HCT116 (cell line): ENCODE data around the gene SLC44A5. TPM values are rescaled to one million over a fixed set of nuclear protein-coding genes. Genes with fewer than 3 reads are reported as not detected.

ENCODE experiments used
- ATAC-seq: fragments of 200-7000 bp; cut with Tn5 transposase; 2 replicates; pipeline ENCODE4 v1.9.1; 2020; ENCODE audit warnings: mild to moderate bottlenecking, moderate library complexity
- BruUV-seq: library from RNA; stranded (reverse); fragments of 400-500 nt; replicated peaks from 2 replicates; lab custom pipeline; 2021; lab: Mats Ljungman, UMichigan
- CTCF ChIA-PET: fragments of 300-600 bp; sonication (Branson Sonifier 250); formaldehyde crosslinking; loops from one replicate; lab custom pipeline; 2021; ENCODE audit warnings: antibody characterized with exemption; lab: Charles Lee
- POLR2A ChIA-PET: fragments of 300-600, 350-600 bp; sonication (Branson Sonifier 250); formaldehyde crosslinking; loops from one replicate; lab custom pipeline; 2021; ENCODE audit warnings: antibody characterized with exemption; lab: Charles Lee
- RAD21 ChIA-PET, 2 experiments: fragments of 300-600 bp; sonication (Branson Sonifier 250); formaldehyde crosslinking; loops; one replicate each; lab custom pipeline; 2023; ENCODE audit warnings: low total read pairs in 2 of 2; ENCODE audit not compliant: uncharacterized antibody in 2 of 2, unreplicated experiment in 2 of 2, low non-redundant PET in 1 of 2; lab: Charles Lee
- DNase-seq: peaks from one replicate; pipeline ENCODE4 v3.0.0-alpha.2; 2010; ENCODE audit warnings: low read depth, low spot score
- H2AFZ ChIP-seq: fragments of 200-600 bp; shearing (Covaris generic), sonication (generic); 2 replicates; pipeline ENCODE4 v1.6.1; 2017; ENCODE audit warnings: low read depth, mixed run types, mixed read lengths, antibody characterized with exemption, low read length; ENCODE audit not compliant: poor library complexity, severe bottlenecking
- H3K27ac ChIP-seq: 2 replicates; pipeline ENCODE4 v1.5.1; 2012; ENCODE audit warnings: low read depth, low read length
- H3K27me3 ChIP-seq: fragments of 200-600 bp; sonication (generic); 2 replicates; pipeline ENCODE4 v1.6.1; 2016; ENCODE audit warnings: mixed run types, low read length, mixed read lengths; ENCODE audit not compliant: insufficient read depth
- H3K36me3 ChIP-seq, 2 experiments: fragments of 200-500 bp in 1 of 2; fragments of 200-600 bp in 1 of 2; sonication (Bioruptor generic) in 1 of 2; sonication (generic) in 1 of 2; 2 replicates each; pipeline versions ENCODE4 v1.5.1 to v1.6.1; 2014 to 2016; ENCODE audit warnings: low read length in 2 of 2, inconsistent platforms in 1 of 2, mixed read lengths in 1 of 2, mixed run types in 1 of 2; ENCODE audit not compliant: insufficient read depth in 2 of 2, control insufficient read depth in 1 of 2
- H3K4me1 ChIP-seq, 2 experiments: fragments of 200-600 bp in 1 of 2; sonication (generic) in 1 of 2; 2 replicates each; pipeline versions ENCODE4 v1.5.1 to v1.6.1; 2012 to 2017; ENCODE audit warnings: low read length in 2 of 2, inconsistent platforms in 1 of 2, mild to moderate bottlenecking in 1 of 2, mixed read lengths in 1 of 2, mixed run types in 1 of 2, moderate library complexity in 1 of 2; ENCODE audit not compliant: insufficient read depth in 2 of 2, control insufficient read depth in 1 of 2
- H3K4me2 ChIP-seq: fragments of 200-600 bp; sonication (generic); 2 replicates; pipeline ENCODE4 v1.6.1; 2017; ENCODE audit warnings: mixed run types, low read length, mixed read lengths
- H3K4me3 ChIP-seq, 2 experiments: fragments of 200-600 bp in 1 of 2; sonication (generic) in 1 of 2; replicated peaks in 1 of 2; 2 replicates each; pipeline ENCODE4 v1.5.1; 2011 to 2016; ENCODE audit warnings: low read length in 2 of 2, control low read depth in 1 of 2, low read depth in 1 of 2, mild to moderate bottlenecking in 1 of 2, mixed read lengths in 1 of 2, mixed run types in 1 of 2
- H3K79me2 ChIP-seq: fragments of 200-600 bp; sonication (generic); 2 replicates; pipeline ENCODE4 v1.6.1; 2017; ENCODE audit warnings: mild to moderate bottlenecking, mixed run types, low read length, moderate library complexity, mixed read lengths; ENCODE audit not compliant: insufficient read depth
- H3K9ac ChIP-seq: fragments of 200-600 bp; sonication (generic); 2 replicates; pipeline ENCODE4 v1.6.1; 2016; ENCODE audit warnings: low read length, mixed read lengths
- H3K9me2 ChIP-seq: fragments of 200-600 bp; sonication (generic), shearing (Covaris generic); 2 replicates; pipeline ENCODE4 v1.6.1; 2017; ENCODE audit warnings: mixed run types, mild to moderate bottlenecking, moderate library complexity; ENCODE audit not compliant: insufficient read depth
- H3K9me3 ChIP-seq, 2 experiments: fragments of 200-500 bp in 1 of 2; fragments of 200-600 bp in 1 of 2; sonication (Bioruptor generic) in 1 of 2; sonication (generic) in 1 of 2; 2 replicates each; pipeline ENCODE4 v1.6.1; 2014 to 2017; ENCODE audit warnings: low read length in 2 of 2, mixed read lengths in 2 of 2, inconsistent platforms in 1 of 2, low read depth in 1 of 2, mild to moderate bottlenecking in 1 of 2, mixed run types in 1 of 2, moderate library complexity in 1 of 2; ENCODE audit not compliant: control insufficient read depth in 1 of 2, insufficient read depth in 1 of 2
- H4K20me1 ChIP-seq: fragments of 200-600 bp; sonication (generic), shearing (Covaris generic); 2 replicates; pipeline ENCODE4 v1.6.1; 2017; ENCODE audit warnings: mixed run types, mild to moderate bottlenecking, moderate library complexity; ENCODE audit not compliant: insufficient read depth
- MAX ChIP-seq: IDR thresholded peaks from 2 replicates; pipeline ENCODE4 v1.6.1; 2012
- RAD21 ChIP-seq: IDR thresholded peaks from 2 replicates; pipeline ENCODE4 v1.6.1; 2012; ENCODE audit warnings: low read depth, mild to moderate bottlenecking
- SIN3A ChIP-seq: IDR thresholded peaks from 2 replicates; pipeline ENCODE4 v1.6.1; 2012; ENCODE audit warnings: low read depth
- SP1 ChIP-seq: IDR thresholded peaks from 2 replicates; pipeline ENCODE4 v1.6.1; 2012; ENCODE audit warnings: low read depth
- TCF7L2 ChIP-seq: IDR thresholded peaks from 2 replicates; pipeline ENCODE4 v1.7.0; 2011; ENCODE audit warnings: borderline replicate concordance, inconsistent platforms; ENCODE audit not compliant: insufficient read depth, insufficient read length; ENCODE audit errors: extremely low read depth
- YY1 ChIP-seq: IDR thresholded peaks from 2 replicates; pipeline ENCODE4 v1.6.1; 2011; ENCODE audit warnings: low read length, low read depth, moderate library complexity, mild to moderate bottlenecking; ENCODE audit not compliant: insufficient replicate concordance; ENCODE audit errors: extremely low read depth
- intact Hi-C: fragments of 100-400 bp; cut with micrococcal nuclease; formaldehyde crosslinking; loops from 2 replicates; pipeline ENCODE4 v1.10.0; 2022
- total RNA-seq: library from RNA; stranded (reverse); gene quantifications from one replicate; pipeline ENCODE4 v1.2.1, GENCODE V29; 2021; ENCODE audit not compliant: unreplicated experiment
- TF ChIP-seq, protein P1 (sequence below), 3 experiments: fragments of 200-600 bp in 1 of 3; sonication (generic) in 1 of 3; IDR thresholded peaks in 2 of 3; conservative IDR thresholded peaks in 1 of 3; 2 replicates each; pipeline ENCODE4 v1.5.1; 2012 to 2017; ENCODE audit warnings: low read depth in 2 of 3, low read length in 2 of 3, antibody characterized with exemption in 1 of 3, borderline replicate concordance in 1 of 3, control low read depth in 1 of 3, mild to moderate bottlenecking in 1 of 3, mixed read lengths in 1 of 3, mixed run types in 1 of 3, moderate library complexity in 1 of 3; ENCODE audit not compliant: insufficient read depth in 1 of 3
- TF ChIP-seq, protein P2 (sequence below): IDR thresholded peaks from 2 replicates; pipeline ENCODE4 v1.6.1; 2012
- TF ChIP-seq, protein P3 (sequence below): IDR thresholded peaks from 2 replicates; pipeline ENCODE4 v1.6.1; 2012; ENCODE audit warnings: low read depth

The SLC44A5 gene
- total RNA-seq, 1 experiment from 2014 or later = 2.4 TPM

DNA sequence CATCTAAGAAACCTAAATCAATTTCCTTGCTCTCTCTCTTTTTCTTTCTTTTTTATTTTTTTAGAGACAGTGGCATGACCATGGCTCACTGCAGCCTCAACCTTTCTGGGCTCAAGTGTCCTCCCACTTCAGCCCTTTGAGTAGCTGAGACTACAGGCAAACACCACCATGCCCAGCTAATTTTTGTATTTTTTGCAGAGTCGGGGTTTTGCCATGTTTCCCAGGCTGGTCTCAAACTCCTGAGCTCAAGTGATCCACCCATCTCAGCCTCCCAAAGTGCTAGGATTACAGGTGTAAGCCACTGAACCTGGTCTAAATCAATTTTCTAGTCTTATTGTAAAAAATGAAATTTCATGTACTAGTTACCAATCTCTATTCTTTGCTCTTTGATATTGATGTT, 367.8 kb downstream of the SLC44A5 start:
- no peaks in the 10 kb centered on the region for H3K79me2 ChIP-seq
- no TSS peak for BruUV-seq
- TF ChIP-seq RAD21 (no peak), SP1 (no peak), YY1 (no peak), SIN3A (no peak), MAX (no peak), TCF7L2 (no peak)
- TF ChIP-seq, protein P1, sequence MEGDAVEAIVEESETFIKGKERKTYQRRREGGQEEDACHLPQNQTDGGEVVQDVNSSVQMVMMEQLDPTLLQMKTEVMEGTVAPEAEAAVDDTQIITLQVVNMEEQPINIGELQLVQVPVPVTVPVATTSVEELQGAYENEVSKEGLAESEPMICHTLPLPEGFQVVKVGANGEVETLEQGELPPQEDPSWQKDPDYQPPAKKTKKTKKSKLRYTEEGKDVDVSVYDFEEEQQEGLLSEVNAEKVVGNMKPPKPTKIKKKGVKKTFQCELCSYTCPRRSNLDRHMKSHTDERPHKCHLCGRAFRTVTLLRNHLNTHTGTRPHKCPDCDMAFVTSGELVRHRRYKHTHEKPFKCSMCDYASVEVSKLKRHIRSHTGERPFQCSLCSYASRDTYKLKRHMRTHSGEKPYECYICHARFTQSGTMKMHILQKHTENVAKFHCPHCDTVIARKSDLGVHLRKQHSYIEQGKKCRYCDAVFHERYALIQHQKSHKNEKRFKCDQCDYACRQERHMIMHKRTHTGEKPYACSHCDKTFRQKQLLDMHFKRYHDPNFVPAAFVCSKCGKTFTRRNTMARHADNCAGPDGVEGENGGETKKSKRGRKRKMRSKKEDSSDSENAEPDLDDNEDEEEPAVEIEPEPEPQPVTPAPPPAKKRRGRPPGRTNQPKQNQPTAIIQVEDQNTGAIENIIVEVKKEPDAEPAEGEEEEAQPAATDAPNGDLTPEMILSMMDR (IDR thresholded peaks at IDR 0.05 in 2 of 3, conservative IDR thresholded peaks at IDR 0.05 in 1 of 3; ENCODE audit: borderline replicate concordance in 1 of 3, insufficient read depth in 1 of 3, low read depth in 2 of 3, low read length in 2 of 3) = no peak
- TF ChIP-seq, protein P2, sequence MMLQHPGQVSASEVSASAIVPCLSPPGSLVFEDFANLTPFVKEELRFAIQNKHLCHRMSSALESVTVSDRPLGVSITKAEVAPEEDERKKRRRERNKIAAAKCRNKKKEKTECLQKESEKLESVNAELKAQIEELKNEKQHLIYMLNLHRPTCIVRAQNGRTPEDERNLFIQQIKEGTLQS = no peak
- TF ChIP-seq, protein P3, sequence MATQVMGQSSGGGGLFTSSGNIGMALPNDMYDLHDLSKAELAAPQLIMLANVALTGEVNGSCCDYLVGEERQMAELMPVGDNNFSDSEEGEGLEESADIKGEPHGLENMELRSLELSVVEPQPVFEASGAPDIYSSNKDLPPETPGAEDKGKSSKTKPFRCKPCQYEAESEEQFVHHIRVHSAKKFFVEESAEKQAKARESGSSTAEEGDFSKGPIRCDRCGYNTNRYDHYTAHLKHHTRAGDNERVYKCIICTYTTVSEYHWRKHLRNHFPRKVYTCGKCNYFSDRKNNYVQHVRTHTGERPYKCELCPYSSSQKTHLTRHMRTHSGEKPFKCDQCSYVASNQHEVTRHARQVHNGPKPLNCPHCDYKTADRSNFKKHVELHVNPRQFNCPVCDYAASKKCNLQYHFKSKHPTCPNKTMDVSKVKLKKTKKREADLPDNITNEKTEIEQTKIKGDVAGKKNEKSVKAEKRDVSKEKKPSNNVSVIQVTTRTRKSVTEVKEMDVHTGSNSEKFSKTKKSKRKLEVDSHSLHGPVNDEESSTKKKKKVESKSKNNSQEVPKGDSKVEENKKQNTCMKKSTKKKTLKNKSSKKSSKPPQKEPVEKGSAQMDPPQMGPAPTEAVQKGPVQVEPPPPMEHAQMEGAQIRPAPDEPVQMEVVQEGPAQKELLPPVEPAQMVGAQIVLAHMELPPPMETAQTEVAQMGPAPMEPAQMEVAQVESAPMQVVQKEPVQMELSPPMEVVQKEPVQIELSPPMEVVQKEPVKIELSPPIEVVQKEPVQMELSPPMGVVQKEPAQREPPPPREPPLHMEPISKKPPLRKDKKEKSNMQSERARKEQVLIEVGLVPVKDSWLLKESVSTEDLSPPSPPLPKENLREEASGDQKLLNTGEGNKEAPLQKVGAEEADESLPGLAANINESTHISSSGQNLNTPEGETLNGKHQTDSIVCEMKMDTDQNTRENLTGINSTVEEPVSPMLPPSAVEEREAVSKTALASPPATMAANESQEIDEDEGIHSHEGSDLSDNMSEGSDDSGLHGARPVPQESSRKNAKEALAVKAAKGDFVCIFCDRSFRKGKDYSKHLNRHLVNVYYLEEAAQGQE = no peak
- TF ChIP-seq, all 23 proteins: peak for 0
- Histone ChIP-seq H3K36me3 (no peaks in the 10 kb centered on the region), H3K4me2 (no peak overlapping the region), H3K4me1 (no peaks in the 10 kb centered on the region), H3K27me3 (no peaks in the 10 kb centered on the region), H4K20me1 (no peaks in the 10 kb centered on the region), H3K27ac (no peak overlapping the region), H3K9me2 (no peaks in the 10 kb centered on the region), H2AFZ (no peak overlapping the region), H3K9ac (no peak overlapping the region), H3K9me3 (no peaks in the 10 kb centered on the region), H3K4me3 (no peak overlapping the region)
- intact Hi-C loops = no loop called here
- POLR2A ChIA-PET = no interaction called here
- RAD21 ChIA-PET = no interaction called here
- CTCF ChIA-PET = no interaction called here
- ATAC-seq (no peak), DNase-seq (no peak)
